NCI-H2171 (cell line): ENCODE measurements around the gene PPM1J.
A peak's percentile ranks its signal among the peaks of the same experiment; 100 is the strongest.

Experiments
- DNase-seq: peaks from one replicate; lab custom pipeline; 2025; lab: John Stamatoyannopoulos, UW

PPM1J gene

DNA sequence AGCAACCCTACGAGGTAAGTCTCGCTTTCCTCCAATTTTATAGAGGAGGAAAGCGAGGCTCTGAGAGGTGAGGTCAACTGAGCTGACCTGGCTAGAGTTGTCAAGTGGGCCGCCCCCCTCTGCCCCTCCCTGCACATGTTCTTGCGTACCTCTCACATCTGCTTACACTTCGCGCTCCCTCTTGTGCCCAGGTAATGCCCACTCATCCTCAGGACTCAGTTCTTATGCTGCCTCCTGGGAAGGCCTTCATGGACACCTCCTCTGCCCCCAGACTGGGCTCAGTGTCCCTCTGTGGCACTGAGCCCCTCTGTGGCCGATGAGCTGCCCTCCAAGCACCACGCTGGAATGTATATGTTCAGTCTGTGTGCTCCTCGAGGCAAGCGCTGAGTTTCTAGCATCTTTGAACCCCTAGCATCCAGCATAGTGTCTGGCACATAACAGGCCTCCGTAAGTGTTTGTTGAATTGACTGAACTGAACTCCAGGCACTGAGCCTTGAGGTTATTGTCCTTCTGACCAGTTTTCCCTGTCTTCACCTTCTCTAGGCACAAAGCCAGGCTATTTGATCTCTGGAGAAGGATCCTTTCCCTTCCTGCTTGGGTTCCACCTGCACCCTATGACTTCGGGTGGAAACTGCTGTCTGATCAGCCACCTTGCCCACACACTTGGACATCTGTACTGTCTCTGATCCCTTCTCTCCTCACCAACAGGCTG, 27.2 kb downstream of the PPM1J start:
- no peak for DNase-seq

DNA sequence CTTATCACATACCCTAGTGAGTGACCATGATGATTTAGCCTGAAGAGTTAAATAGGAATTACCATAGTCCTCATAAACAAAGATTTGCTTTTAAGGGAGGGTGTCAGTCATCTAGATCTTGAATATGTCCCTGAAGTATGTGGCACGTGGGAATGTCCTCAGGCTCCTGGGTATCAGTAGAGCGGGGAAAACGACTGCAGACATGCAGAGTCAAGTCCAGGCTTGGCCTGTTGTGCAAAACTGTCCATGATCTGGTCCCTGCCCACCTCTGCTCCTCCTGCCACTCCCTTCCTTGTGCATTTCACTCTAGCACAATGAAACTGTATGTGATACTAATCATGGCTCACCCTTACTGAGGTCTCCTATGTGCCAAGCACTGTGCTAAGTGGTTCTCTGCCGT, 27.8 kb downstream of the PPM1J start:
- no peak for DNase-seq

DNA sequence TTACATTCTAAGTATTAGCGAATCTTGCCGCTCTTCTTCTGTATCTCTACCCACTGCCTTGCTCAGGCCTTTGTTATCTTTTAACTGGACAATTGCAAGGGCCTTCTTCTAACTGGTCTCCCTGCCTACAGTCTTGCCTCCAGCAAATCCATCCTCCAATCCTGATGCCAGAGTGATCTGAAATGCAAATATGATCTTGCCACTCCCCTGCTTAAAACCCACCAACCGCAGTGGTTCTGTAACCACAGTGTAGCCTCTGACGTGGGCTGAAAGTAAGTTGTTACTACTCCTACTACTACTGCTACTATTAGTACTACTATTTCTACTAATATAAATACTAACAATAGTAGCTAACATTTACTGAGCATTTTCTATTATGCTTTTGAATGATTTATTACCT, 28.3 kb downstream of the PPM1J start:
- DNase-seq = no peak

DNA sequence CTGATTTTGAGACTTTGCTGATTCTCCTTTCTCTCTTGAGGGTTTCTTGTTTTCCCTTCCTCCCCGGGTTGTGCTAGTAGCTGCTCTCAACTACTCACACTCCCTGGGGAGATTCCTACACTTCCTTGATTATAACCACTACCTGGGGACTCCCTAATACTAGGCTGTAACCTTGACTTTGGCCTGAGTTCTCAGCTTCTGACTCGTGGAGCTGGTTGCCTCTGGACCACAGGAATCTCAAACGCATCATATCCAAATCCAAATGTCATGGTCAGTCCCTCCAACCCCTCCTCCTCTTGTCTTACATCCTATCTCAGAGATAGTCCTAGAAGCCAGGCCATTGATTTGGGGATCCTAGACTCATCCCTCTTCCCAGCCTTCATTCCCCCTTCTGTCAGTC, 28.7 kb downstream of the PPM1J start:
- no peak for DNase-seq

DNA sequence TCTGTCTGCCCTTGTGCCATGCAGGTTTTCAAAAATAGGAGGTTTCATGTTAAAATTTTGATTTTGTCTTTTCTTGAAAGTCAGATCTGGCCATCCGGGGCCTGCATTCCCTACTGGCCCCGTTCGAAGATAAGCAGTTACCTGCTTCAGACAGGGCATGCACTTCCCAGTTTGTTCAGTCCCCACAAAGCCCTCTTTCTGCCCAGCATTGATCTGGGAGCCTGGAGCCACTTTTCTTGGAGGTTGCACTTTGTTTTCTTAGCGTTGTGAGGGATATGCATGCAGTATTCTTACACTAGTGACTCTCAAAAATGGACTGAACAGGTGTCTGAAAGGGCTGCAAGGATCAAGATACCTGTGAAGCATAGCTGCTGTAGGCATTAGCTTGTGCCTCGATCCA, 29.2 kb downstream of the PPM1J start:
- no peak for DNase-seq

GRCh38 chr1:112678605-112679004, 36.5 kb downstream of the PPM1J start:
- no peak for DNase-seq

- no peak for DNase-seq
These were observed 37.6 kb downstream of the PPM1J start for GRCh38 chr1:112677501-112677900.

GRCh38 chr1:112676543-112676942, 38.6 kb downstream of the PPM1J start:
- no peak for DNase-seq

- no peak for DNase-seq
These were observed 39.3 kb downstream of the PPM1J start for GRCh38 chr1:112675728-112676381.

GRCh38 chr1:112674986-112675727, 40.0 kb downstream of the PPM1J start:
- peak; percentile 15 for DNase-seq

- DNase-seq = peak; percentile 16
These were observed 40.6 kb downstream of the PPM1J start, which contains the start of gene MOV10 for GRCh38 chr1:112674440-112674985. Gene MOV10 (plus strand): TSS chr1:112674659. CDS start chr1:112674913, 254 bp downstream.

- DNase-seq = no peak
These were observed 41.3 kb downstream of the PPM1J start for GRCh38 chr1:112673592-112674439.

DNA sequence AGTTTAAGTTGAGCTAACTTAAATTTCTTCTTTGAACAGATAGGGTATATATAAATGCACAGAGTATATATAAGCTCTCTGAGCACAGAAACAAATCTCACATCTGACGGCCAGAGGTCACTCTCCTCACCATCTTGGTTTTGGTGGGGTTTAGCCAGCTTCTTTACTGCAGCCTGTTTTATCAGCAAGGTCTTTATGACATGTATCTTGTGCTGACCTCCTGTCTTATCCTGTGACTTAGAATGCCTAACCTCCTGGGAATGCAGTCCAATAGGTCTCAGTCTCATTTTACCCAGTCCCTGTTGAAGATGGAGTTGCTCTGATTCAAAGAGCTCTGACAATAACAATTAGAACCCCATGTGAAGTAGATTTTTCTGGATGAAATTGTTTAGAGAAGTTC, 42.3 kb downstream of the PPM1J start:
- DNase-seq = no peak

GRCh38 chr1:112672009-112672408, 43.1 kb downstream of the PPM1J start:
- no peak for DNase-seq

- DNase-seq = no peak
These were observed 48.2 kb downstream of the PPM1J start for GRCh38 chr1:112666946-112667345.

GRCh38 chr1:112665857-112666256, 49.3 kb downstream of the PPM1J start:
- no peak for DNase-seq
